Measurements from ENCODE around the gene ECI1.
A peak's percentile ranks its signal among the peaks of the same experiment; 100 is the strongest.

ECI1 gene

DNA sequence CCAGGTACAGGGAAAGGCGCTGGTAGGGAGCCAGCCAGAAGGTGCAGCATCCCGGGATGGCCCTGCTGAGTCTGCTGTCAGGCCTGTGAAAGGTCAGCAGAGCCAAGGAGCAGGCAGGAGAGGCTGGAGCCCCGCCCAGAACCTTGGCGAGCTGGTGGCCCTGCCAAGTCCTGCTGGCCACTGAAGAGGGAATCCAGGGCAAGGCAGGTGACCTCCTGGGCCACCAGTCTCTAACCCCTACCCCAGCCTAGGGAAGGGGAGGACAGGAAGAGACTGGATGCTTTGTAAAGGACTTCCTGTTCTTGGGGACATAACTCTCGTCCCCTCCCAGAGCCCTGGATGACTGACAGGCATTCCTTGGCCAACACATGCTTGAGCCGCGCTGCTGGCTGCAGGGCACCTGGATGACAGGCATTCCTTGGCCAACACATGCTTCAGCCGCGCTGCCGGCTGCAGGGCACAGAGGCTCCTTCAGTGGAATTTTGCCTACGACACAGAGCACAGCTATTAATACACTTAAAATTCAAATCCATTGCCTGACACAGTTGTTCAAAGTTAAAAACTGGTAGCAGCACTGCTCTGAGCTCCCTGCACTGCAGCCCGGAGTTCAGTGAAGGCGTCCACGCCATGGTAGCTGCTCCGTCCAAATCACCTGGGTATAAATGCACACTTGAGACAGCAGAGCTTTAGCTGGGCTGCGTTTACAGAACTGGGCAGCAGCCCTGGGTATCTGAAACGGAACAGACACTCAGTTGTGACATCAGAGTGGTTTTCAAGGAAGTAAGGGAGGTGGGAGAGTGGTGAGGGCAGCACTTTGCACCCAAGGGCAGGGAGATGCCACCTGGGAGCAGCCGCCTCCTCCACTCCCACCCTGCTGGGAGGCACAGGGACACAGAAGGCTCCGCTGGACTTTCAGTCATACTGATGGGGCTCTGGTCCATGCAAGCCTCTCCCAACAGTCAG, 38.7 kb downstream of the ECI1 start:
- Histone ChIP-seq H2AFZ (ENCODE audit: low read depth, low read length) (no peak overlapping the region), H3K4me2 (ENCODE audit: low read length) (peak overlapping the region; percentile 88), H4K20me1 (ENCODE audit: insufficient read depth, low read length) (peaks cover 7% of the 10 kb centered on the region), H3K9ac (ENCODE audit: low read length) (peak overlapping the region; percentile 81; the same call in 1 of the 2 replicates), H3K9me3 (ENCODE audit: insufficient read depth, low read length) (no peaks in the 10 kb centered on the region), H3K79me2 (ENCODE audit: low read length) (peaks cover 20% of the 10 kb centered on the region), H3K27ac (ENCODE audit: low read length) (no peak overlapping the region), H3K36me3 (replicated peaks; ENCODE audit: low read depth, low read length) (peaks cover 16% of the 10 kb centered on the region), H3K4me3 (ENCODE audit: low read length) (peak overlapping the region; percentile 98), H3K27me3 (ENCODE audit: low read depth, low read length) (no peaks in the 10 kb centered on the region), H3K4me1 (ENCODE audit: low read length) (peaks cover 12% of the 10 kb centered on the region)
- TF ChIP-seq, protein P1, sequence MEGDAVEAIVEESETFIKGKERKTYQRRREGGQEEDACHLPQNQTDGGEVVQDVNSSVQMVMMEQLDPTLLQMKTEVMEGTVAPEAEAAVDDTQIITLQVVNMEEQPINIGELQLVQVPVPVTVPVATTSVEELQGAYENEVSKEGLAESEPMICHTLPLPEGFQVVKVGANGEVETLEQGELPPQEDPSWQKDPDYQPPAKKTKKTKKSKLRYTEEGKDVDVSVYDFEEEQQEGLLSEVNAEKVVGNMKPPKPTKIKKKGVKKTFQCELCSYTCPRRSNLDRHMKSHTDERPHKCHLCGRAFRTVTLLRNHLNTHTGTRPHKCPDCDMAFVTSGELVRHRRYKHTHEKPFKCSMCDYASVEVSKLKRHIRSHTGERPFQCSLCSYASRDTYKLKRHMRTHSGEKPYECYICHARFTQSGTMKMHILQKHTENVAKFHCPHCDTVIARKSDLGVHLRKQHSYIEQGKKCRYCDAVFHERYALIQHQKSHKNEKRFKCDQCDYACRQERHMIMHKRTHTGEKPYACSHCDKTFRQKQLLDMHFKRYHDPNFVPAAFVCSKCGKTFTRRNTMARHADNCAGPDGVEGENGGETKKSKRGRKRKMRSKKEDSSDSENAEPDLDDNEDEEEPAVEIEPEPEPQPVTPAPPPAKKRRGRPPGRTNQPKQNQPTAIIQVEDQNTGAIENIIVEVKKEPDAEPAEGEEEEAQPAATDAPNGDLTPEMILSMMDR (IDR thresholded peaks at IDR 0.05; ENCODE audit: low read depth, low read length): no peak
- no peak for TF ChIP-seq EZH2phosphoT487 (IDR thresholded peaks at IDR 0.05; ENCODE audit: low read depth)

GRCh38 chr16:2211923-2212347, 39.5 kb downstream of the ECI1 start:
- no peaks in the 10 kb centered on the region for H3K27me3 ChIP-seq (ENCODE audit: low read depth, low read length)
- peaks cover 7% of the 10 kb centered on the region for H4K20me1 ChIP-seq (ENCODE audit: insufficient read depth, low read length)
- H3K79me2 ChIP-seq (ENCODE audit: low read length): peaks cover 24% of the 10 kb centered on the region
- no peak overlapping the region for H3K9ac ChIP-seq (ENCODE audit: low read length)
- no peak overlapping the region for H2AFZ ChIP-seq (ENCODE audit: low read depth, low read length)
- peaks cover 13% of the 10 kb centered on the region for H3K4me1 ChIP-seq (ENCODE audit: low read length)
- H3K4me2 ChIP-seq (ENCODE audit: low read length): no peak overlapping the region
- TF ChIP-seq, protein P1 (IDR thresholded peaks at IDR 0.05; ENCODE audit: low read depth, low read length): no peak
- TF ChIP-seq EZH2phosphoT487 (IDR thresholded peaks at IDR 0.05; ENCODE audit: low read depth): no peak
- H3K36me3 ChIP-seq (replicated peaks; ENCODE audit: low read depth, low read length): peaks cover 22% of the 10 kb centered on the region
- no peaks in the 10 kb centered on the region for H3K9me3 ChIP-seq (ENCODE audit: insufficient read depth, low read length)
- H3K4me3 ChIP-seq (ENCODE audit: low read length): no peak overlapping the region
- no peak overlapping the region for H3K27ac ChIP-seq (ENCODE audit: low read length)

DNA sequence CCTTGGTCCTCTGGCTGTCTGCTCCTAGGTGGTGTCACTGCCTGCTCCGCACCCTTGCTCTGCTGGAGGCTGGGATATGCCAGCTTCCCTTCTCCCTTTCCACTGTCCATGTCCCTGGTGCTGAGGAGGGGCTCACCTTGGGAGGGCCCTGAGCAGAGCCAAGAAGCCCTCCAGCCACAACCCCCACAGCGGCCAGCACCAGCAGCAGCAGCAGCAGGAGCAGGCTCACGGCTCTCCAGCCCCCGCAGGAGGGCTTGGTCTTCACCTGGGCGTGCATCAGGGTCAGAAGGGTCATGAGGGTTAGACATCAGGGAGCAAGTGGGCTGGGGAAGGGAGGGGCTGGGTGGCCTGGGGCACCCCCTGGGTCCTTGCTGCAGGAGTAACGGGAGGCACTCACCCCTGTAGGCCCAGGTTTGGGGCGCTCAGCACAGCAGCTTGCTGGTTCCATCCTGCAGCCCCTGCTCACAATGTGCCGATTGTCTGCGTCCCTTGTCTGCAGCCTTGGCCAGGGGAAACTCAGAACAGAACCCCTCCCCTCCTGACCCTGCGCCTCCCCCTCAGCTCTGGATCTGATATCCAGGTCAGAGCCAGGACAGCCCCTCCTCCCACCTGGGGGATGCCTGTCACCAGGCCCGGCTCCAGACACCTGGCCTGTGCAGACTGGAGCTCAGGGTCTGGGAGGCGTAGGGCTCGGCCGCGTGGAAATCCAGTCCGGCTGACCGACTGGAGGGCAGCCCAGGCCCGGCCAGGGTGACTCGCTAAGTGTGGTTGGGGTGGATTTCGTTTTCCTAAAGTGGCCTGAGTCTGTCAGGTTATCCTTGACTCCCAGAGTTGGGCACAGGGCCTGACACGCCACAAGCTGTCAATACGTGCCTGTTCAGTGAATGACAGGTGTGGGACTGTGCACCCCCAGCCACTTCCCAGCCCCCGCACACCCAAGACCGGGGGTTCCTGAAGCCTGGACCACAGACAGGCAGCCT, 40.7 kb downstream of the ECI1 start, which contains the start of gene BRICD5:
Gene BRICD5, minus strand, starts transcription at position 478 of the 980 bp plus-strand sequence. Its CDS starts 30 bp downstream, at position 448.
- Histone ChIP-seq H3K4me2 (ENCODE audit: low read length) (no peak within 1 kb of the TSS), H3K4me1 (ENCODE audit: low read length) (peaks cover 21% of the 10 kb centered on the region), H3K9ac (ENCODE audit: low read length) (no peak within 1 kb of the TSS), H2AFZ (ENCODE audit: low read depth, low read length) (no peak within 1 kb of the TSS), H3K9me3 (ENCODE audit: insufficient read depth, low read length) (no peaks in the 10 kb centered on the region), H3K4me3 (ENCODE audit: low read length) (no peak within 1 kb of the TSS), H3K36me3 (replicated peaks; ENCODE audit: low read depth, low read length) (peaks cover 25% of the 10 kb centered on the region), H3K79me2 (ENCODE audit: low read length) (peaks cover 37% of the 10 kb centered on the region), H4K20me1 (ENCODE audit: insufficient read depth, low read length) (peaks cover 7% of the 10 kb centered on the region), H3K27ac (ENCODE audit: low read length) (no peak within 1 kb of the TSS), H3K27me3 (ENCODE audit: low read depth, low read length) (no peaks in the 10 kb centered on the region)
- TF ChIP-seq EZH2phosphoT487 (IDR thresholded peaks at IDR 0.05; ENCODE audit: low read depth): no peak
- TF ChIP-seq, protein P1 (IDR thresholded peaks at IDR 0.05; ENCODE audit: low read depth, low read length): no peak

Data from OCI-LY3 (cell line).